ES-I3 (cell line): ENCODE results near the gene NFE2.

Experiments used
- H3K36me3 ChIP-seq: 2 replicates; pipeline ENCODE4 v1.6.1; 2013; ENCODE audit warnings: mild to moderate bottlenecking, low read length, control low read depth, moderate library complexity; ENCODE audit not compliant: insufficient read depth
- H3K4me1 ChIP-seq: 2 replicates; pipeline ENCODE4 v1.6.1; 2013; ENCODE audit warnings: mild to moderate bottlenecking, control low read depth, low read length; ENCODE audit not compliant: insufficient read depth
- H3K9ac ChIP-seq: 2 replicates; pipeline ENCODE4 v1.6.1; 2013; ENCODE audit warnings: low read depth, mild to moderate bottlenecking, low read length, moderate library complexity
- H3K9me3 ChIP-seq: 2 replicates; pipeline ENCODE4 v1.6.1; 2013; ENCODE audit warnings: mild to moderate bottlenecking, low read length, moderate library complexity; ENCODE audit not compliant: control insufficient read depth, insufficient read depth

The NFE2 gene

DNA sequence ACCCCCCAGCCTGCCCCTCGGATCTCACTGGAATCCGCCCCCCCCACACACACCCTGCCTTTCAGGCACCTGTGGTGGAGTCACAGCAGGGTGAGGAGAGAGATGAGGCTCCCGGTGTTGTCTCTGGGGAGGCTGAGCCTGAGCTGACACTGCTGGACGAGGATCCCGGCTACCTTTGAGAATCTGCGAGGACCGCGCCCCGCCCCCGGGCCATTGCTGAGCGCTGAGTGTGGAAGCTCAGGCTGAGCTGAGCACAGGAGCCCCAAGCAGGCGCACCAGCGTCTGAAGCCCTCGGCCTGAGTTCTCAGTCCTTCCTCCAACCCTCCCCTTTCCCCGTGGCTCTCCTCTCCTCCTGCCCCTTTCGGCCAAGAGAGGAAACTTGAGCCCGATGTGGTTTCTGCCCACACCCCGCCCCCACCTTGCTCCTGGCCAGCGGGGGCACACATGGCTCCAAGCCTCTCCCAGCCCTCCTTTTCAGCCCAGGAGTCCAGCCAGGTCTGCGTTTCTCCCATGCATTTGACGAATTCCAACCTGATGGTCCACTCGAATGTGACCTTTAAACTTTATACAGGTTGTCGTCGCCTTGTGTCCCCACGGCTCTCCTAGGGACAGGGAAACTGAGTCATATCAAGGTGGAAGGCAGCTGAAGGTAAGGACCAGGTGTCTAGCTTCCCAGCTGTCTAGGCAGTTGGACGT lies at the start of gene NFE2:
Gene NFE2, minus strand, starts transcription at position 284 of the 696 bp plus-strand sequence. CDS start 5,767 bp downstream, outside the sequence.
- Histone ChIP-seq H3K4me1 (peaks cover 34% of the 10 kb centered on the region), H3K9ac (peak within 1 kb of the TSS; percentile 48), H3K9me3 (no peaks in the 10 kb centered on the region), H3K36me3 (no peaks in the 10 kb centered on the region)

DNA sequence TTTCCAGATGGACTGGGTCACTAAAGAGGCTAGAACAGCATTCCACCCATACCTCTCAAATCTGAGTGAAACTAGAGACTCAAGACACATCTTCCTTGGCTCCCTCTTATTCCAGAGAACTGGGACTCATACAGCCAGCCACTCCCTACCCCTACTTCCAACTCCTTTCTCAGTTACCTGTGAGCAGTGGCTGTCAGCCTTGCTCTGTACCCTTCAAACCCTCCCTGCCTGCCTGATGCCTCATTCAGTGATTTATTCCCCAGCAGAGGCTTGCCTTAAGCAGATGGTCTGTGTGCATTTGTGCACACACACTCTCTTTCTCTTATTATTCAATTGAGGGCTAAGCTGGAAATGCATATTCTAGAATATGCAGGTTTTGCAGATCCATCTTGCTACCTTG lies 48.9 kb upstream of the NFE2 start:
- peaks cover 33% of the 10 kb centered on the region for H3K4me1 ChIP-seq
- H3K9me3 ChIP-seq, result no peaks in the 10 kb centered on the region
- no peak overlapping the region for H3K9ac ChIP-seq
- H3K36me3 ChIP-seq, result peaks cover 8% of the 10 kb centered on the region; the same call in 1 of the 2 replicates

DNA sequence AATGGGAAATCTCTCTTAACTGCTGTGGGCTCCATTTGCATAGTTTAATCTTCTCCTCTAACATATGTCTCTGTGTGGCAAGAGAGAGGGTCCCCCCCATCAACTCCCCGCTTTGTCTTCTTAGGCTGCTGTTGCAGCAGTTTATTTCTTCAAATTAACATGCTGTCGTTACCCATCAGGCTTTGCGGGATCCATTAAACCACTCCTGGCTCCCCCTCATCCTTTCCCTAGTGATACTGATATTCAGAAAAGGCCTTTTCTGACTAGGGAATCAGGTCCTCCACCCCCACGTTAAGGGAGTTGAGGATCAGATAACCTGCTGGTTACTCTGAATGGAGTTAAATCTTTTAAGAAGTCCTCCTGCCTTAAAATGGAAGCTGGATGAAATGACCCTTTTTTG lies 48.2 kb upstream of the NFE2 start:
- no peak overlapping the region for H3K9ac ChIP-seq
- peaks cover 32% of the 10 kb centered on the region for H3K4me1 ChIP-seq
- peaks cover 8% of the 10 kb centered on the region; the same call in 1 of the 2 replicates for H3K36me3 ChIP-seq
- no peaks in the 10 kb centered on the region for H3K9me3 ChIP-seq

DNA sequence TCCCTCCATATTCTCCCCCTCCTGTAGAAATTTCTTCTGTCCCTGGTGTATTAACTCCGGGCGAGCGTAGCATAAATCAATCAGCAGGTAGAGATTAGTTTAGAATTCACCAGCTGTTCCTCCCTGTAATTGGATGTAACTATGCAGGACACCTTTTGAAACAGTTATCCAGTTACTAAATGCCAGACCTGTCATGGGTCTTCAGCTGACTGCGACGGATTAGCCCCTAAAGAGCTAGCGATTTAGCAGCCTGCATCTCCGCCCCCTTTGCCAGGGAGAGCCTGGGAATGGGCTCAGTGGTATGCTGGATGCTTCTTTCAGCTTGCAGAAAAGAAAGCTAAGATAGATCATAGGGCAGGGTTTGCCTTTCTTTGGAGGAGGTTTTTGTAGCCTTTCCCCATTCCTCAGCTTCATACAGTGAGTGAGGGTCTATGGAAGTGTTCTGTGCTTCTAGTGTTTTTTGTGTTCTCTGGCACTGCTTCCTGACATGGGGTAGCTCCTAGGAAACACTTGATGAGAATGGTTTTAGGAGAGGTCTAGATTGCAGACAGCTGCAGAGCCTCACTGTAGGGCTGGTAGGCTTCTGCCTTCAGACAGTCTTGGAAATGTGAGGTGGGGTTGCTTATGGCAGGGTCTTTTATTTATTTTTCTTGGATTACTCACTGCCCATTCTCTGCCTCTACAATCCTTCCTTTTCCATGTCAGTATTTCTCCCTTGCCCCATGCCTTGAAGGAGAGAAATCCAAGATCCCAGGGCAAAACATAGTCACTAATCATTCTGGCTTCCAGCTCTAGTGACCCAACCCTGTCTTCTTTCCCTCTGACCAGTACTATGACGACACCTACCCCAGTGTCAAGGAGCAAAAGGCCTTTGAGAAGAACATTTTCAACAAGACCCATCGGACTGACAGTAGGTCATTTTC lies 40.8 kb upstream of the NFE2 start:
- Histone ChIP-seq H3K9ac (no peak overlapping the region), H3K36me3 (peaks cover 10% of the 10 kb centered on the region), H3K4me1 (no peaks in the 10 kb centered on the region; the same call in 1 of the 2 replicates), H3K9me3 (no peaks in the 10 kb centered on the region)

DNA sequence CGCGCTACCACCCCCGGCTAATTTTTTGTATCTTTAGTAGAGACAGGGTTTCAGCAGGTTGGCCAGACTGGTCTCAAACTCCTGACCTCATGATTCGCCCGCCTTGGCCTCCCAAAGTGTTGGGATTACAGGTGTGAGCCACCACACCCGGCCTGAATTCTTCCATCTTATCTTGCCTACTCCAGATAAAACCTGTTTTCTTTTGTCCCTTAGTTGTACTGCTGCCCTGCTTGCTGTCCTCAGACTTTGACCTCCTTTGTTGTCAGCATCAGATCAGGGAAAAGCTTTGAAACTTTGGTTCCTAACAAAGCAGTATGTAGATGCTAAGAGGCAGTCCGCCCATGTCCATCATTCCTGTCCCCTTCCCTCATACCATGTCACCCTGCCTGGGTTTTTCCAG lies 40.0 kb upstream of the NFE2 start:
- no peaks in the 10 kb centered on the region; the same call in 1 of the 2 replicates for H3K4me1 ChIP-seq
- H3K9ac ChIP-seq, result no peak overlapping the region
- peaks cover 10% of the 10 kb centered on the region for H3K36me3 ChIP-seq

GRCh38 chr12:54338698-54339296 lies 38.0 kb upstream of the NFE2 start:
- Histone ChIP-seq H3K9ac (no peak overlapping the region), H3K9me3 (no peaks in the 10 kb centered on the region), H3K4me1 (no peaks in the 10 kb centered on the region; the same call in 1 of the 2 replicates), H3K36me3 (peaks cover 10% of the 10 kb centered on the region)

More for the DNA sequence above, 40.0 kb upstream of the NFE2 start:
- no peaks in the 10 kb centered on the region for H3K9me3 ChIP-seq

GRCh38 chr12:54337854-54338650 lies 37.2 kb upstream of the NFE2 start:
- Histone ChIP-seq H3K4me1 (no peaks in the 10 kb centered on the region; the same call in 1 of the 2 replicates), H3K9me3 (no peaks in the 10 kb centered on the region), H3K9ac (no peak overlapping the region), H3K36me3 (peaks cover 10% of the 10 kb centered on the region; the same call in 1 of the 2 replicates)

DNA sequence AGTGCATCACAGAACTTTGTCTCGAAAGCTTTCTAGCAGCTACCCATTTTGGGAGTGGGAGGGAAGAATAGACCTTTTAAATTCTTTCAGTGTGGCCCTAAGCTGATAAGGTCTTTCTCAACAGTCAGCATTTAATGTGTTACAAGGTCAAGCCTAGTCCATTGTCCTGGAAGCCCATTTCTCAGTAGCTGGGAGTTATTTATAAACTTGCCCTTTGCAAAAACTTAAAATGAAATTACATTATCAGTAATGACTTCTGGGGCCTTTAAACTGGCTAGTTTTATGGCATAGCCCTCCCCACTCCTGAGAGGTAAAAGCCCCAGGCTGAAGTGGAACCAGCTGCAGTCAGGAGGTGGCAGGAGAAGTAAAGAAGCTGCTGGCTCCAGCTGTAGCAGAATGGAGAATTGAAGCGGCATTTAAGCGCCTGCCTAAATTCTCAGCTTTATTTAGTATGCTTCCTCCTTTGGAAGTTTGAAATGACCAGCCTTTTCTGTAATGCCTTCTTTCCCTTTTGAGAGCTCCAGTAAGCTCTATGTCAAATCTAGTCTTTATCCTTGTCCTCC lies 36.5 kb upstream of the NFE2 start:
- Histone ChIP-seq H3K36me3 (peaks cover 4% of the 10 kb centered on the region; the same call in 1 of the 2 replicates), H3K9me3 (no peaks in the 10 kb centered on the region), H3K9ac (no peak overlapping the region)

DNA sequence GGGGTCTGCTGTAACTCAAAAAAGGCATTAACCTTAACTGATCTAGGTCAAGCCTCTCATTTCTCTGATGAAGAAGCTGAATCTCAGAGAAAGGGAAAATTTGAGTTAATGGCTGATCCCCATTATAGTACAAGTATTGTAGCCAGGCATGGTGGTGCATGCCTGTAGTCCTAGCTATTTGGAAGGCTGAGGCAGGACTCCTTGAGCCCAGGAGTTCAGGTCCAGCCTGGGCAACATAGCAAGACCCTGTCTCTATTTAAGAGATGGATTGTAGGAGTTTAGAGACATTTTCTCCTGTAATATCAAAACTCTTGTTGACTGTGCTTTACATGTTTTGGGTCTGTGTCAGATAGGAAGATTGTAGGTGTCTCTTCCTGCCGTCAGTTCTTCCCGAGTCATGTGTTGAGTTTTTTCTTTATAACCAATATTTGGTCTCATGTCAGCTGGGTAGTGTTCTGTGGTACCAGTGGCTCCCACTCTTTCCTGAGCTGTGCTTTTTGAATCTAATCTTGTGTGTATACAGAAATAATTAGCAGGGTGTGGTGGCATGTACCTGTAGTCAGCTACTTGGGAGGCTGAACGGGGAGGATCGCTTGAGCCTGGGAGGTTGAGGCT lies 32.7 kb upstream of the NFE2 start:
- Histone ChIP-seq H3K9me3 (no peaks in the 10 kb centered on the region), H3K36me3 (peaks cover 4% of the 10 kb centered on the region; the same call in 1 of the 2 replicates), H3K9ac (no peak overlapping the region), H3K4me1 (peaks cover 20% of the 10 kb centered on the region)

More for the DNA sequence above, 36.5 kb upstream of the NFE2 start:
- H3K4me1 ChIP-seq, result no peaks in the 10 kb centered on the region; the same call in 1 of the 2 replicates

- Histone ChIP-seq H3K9me3 (no peaks in the 10 kb centered on the region), H3K4me1 (peaks cover 24% of the 10 kb centered on the region), H3K36me3 (peaks cover 4% of the 10 kb centered on the region; the same call in 1 of the 2 replicates), H3K9ac (no peak overlapping the region)
Measured at GRCh38 chr12:54331461-54331860, 30.6 kb upstream of the NFE2 start.

DNA sequence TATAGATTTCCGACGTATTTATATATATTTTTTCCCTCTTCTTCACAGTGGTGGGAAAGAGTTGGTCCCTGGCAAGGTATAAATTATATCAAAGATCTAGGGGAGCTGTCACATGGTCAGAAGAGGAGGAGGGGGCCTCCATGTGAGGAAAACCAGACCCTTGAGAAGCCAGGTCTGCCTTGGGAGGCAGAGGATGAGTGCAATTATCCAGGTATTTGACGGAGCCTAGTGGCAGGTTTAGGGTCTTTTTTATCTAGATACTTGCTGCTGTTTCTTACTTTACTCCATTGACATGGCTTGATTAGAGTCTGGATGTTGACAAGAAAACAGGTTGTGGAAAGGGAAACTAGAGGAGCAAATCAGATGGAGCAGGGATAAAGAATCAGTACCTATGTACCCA lies 29.6 kb upstream of the NFE2 start:
- H3K9ac ChIP-seq, result no peak overlapping the region
- peaks cover 24% of the 10 kb centered on the region for H3K4me1 ChIP-seq
- no peaks in the 10 kb centered on the region for H3K9me3 ChIP-seq
- peaks cover 4% of the 10 kb centered on the region; the same call in 1 of the 2 replicates for H3K36me3 ChIP-seq

GRCh38 chr12:54329759-54330158 lies 28.9 kb upstream of the NFE2 start:
- Histone ChIP-seq H3K36me3 (peaks cover 4% of the 10 kb centered on the region; the same call in 1 of the 2 replicates), H3K9me3 (no peaks in the 10 kb centered on the region), H3K9ac (no peak overlapping the region; the same call in 1 of the 2 replicates), H3K4me1 (peaks cover 24% of the 10 kb centered on the region)
